ENCODE results near the gene COL6A1. TPM values are rescaled to one million over a fixed set of nuclear protein-coding genes. Genes with fewer than 3 reads are reported as not detected.

Gene COL6A1
- total RNA-seq, 1 experiment from 2014 or later, result 33.4 TPM

- H3K4me1 Mint-ChIP-seq (ENCODE audit: low read depth, unreplicated experiment), result no peaks in the 10 kb centered on the region
- no peak overlapping the region for H3K4me3 Mint-ChIP-seq (ENCODE audit: unreplicated experiment)
- H3K27me3 ChIP-seq (replicated peaks; ENCODE audit: control insufficient read depth, insufficient read depth, low read length), result no peaks in the 10 kb centered on the region
- intact Hi-C loops (cut with micrococcal nuclease; ENCODE audit: unreplicated experiment), result no loop called here
- no peaks in the 10 kb centered on the region for H3K9me3 Mint-ChIP-seq (ENCODE audit: unreplicated experiment)
- no peak overlapping the region for H3K27ac Mint-ChIP-seq (ENCODE audit: unreplicated experiment)
- no peaks in the 10 kb centered on the region for H3K36me3 Mint-ChIP-seq (ENCODE audit: insufficient read depth, unreplicated experiment)
- TF ChIP-seq CTCF (IDR thresholded peaks at IDR 0.05; ENCODE audit: insufficient read depth in 1 of 2, low read depth in 1 of 2, low read length in 1 of 2, severe bottlenecking in 1 of 2, unreplicated experiment in 1 of 2), result no peak
- 0 out of 2 replicates have a peak, but pooled peaks cover 7% of the 10 kb centered on the region for H3K4me1 ChIP-seq
- POLR2A ChIA-PET, result interaction anchor here (0.5 kb wide), 1 partner anchor 649 kb away, joined by 6 read pairs; no protein-coding TSS in a partner anchor
- no peaks in the 10 kb centered on the region for H3K27me3 Mint-ChIP-seq (ENCODE audit: insufficient read depth, unreplicated experiment)
- CTCF ChIA-PET, result no interaction called here
- H3K4me3 ChIP-seq (ENCODE audit: low read depth, low read length), result no peak overlapping the region
- BruUV-seq (replicated peaks), result no TSS peak
- no peaks in the 10 kb centered on the region for H3K9me3 ChIP-seq
- DNase-seq, result no peak
- H3K36me3 ChIP-seq (ENCODE audit: control insufficient read depth, insufficient read depth, low read length), result no peaks in the 10 kb centered on the region
Observed at GRCh38 chr21:45991606-45992300, 10.2 kb downstream of the COL6A1 start.

- no peaks in the 10 kb centered on the region for H3K4me1 Mint-ChIP-seq (ENCODE audit: low read depth, unreplicated experiment)
- ChIA-PET POLR2A (no interaction called here), CTCF (no interaction called here)
- H3K9me3 Mint-ChIP-seq (ENCODE audit: unreplicated experiment), result no peaks in the 10 kb centered on the region
- peak in 1 of 2 experiments; percentile 24 for DNase-seq
- H3K9me3 ChIP-seq, result no peaks in the 10 kb centered on the region
- no peak overlapping the region for H3K27ac Mint-ChIP-seq (ENCODE audit: unreplicated experiment)
- H3K36me3 ChIP-seq (ENCODE audit: control insufficient read depth, insufficient read depth, low read length), result no peaks in the 10 kb centered on the region
- no peak for TF ChIP-seq CTCF (IDR thresholded peaks at IDR 0.05; ENCODE audit: insufficient read depth in 1 of 2, low read depth in 1 of 2, low read length in 1 of 2, severe bottlenecking in 1 of 2, unreplicated experiment in 1 of 2)
- no peaks in the 10 kb centered on the region for H3K36me3 Mint-ChIP-seq (ENCODE audit: insufficient read depth, unreplicated experiment)
- intact Hi-C loops (cut with micrococcal nuclease; ENCODE audit: unreplicated experiment), result no loop called here
- 0 out of 2 replicates have a peak, but pooled peaks cover 7% of the 10 kb centered on the region for H3K4me1 ChIP-seq
- no peak overlapping the region for H3K4me3 Mint-ChIP-seq (ENCODE audit: unreplicated experiment)
- H3K27me3 ChIP-seq (replicated peaks; ENCODE audit: control insufficient read depth, insufficient read depth, low read length), result no peaks in the 10 kb centered on the region
- H3K4me3 ChIP-seq (ENCODE audit: low read depth, low read length), result no peak overlapping the region
- no peaks in the 10 kb centered on the region for H3K27me3 Mint-ChIP-seq (ENCODE audit: insufficient read depth, unreplicated experiment)
- no TSS peak for BruUV-seq (replicated peaks)
Observed at GRCh38 chr21:45992301-45993209, 11.0 kb downstream of the COL6A1 start.

- no peaks in the 10 kb centered on the region for H3K4me1 Mint-ChIP-seq (ENCODE audit: low read depth, unreplicated experiment)
- H3K27ac Mint-ChIP-seq (ENCODE audit: unreplicated experiment), result no peak overlapping the region
- POLR2A ChIA-PET, result no interaction called here
- no peak for TF ChIP-seq CTCF (IDR thresholded peaks at IDR 0.05; ENCODE audit: insufficient read depth in 1 of 2, low read depth in 1 of 2, low read length in 1 of 2, severe bottlenecking in 1 of 2, unreplicated experiment in 1 of 2)
- H3K9me3 Mint-ChIP-seq (ENCODE audit: unreplicated experiment), result no peaks in the 10 kb centered on the region
- Histone ChIP-seq H3K4me3 (ENCODE audit: low read depth, low read length) (no peak overlapping the region), H3K27me3 (replicated peaks; ENCODE audit: control insufficient read depth, insufficient read depth, low read length) (no peaks in the 10 kb centered on the region), H3K4me1 (0 out of 2 replicates have a peak, but pooled peaks cover 7% of the 10 kb centered on the region), H3K9me3 (no peaks in the 10 kb centered on the region), H3K36me3 (ENCODE audit: control insufficient read depth, insufficient read depth, low read length) (no peaks in the 10 kb centered on the region)
- CTCF ChIA-PET, result no interaction called here
- no peak overlapping the region for H3K4me3 Mint-ChIP-seq (ENCODE audit: unreplicated experiment)
- no peaks in the 10 kb centered on the region for H3K27me3 Mint-ChIP-seq (ENCODE audit: insufficient read depth, unreplicated experiment)
- peak in 1 of 2 experiments; percentile 27 for DNase-seq
- intact Hi-C loops (cut with micrococcal nuclease; ENCODE audit: unreplicated experiment), result no loop called here
- BruUV-seq (replicated peaks), result no TSS peak
- H3K36me3 Mint-ChIP-seq (ENCODE audit: insufficient read depth, unreplicated experiment), result no peaks in the 10 kb centered on the region
Observed at GRCh38 chr21:45993210-45994085, 11.9 kb downstream of the COL6A1 start.

Data from Caco-2 (cell line).